Measurements from ENCODE around the gene TMEM163.
"Not testable (repeated sequence)": the region's sequence is repeated elsewhere in the genome, so short reads cannot be mapped to it uniquely, and the experiment has no call there.

TMEM163 gene

GRCh38 chr2:134718817-134719814 lies at the start of gene TMEM163:
Gene TMEM163 (minus strand): TSS chr2:134719000.
- no peak for DNase-seq

DNA sequence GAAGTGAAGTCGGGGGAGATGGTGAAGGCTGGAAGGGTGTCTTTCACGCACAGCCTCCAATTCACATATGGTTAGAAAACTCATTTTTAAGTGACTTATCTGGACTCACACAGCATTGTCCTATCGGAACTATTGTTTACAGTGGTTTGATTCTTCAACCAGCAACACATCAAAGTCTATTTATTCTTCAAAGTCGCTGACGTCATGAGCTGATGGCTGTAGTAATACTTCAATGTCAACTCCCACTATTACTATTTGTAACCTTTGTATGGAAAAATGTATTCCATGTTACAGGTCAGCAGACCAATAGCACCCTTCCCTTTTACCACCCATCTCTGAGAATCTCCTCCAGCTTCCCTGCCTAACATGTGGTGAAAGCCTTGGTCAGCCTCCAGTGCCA lies 47.8 kb upstream of the TMEM163 start:
- DNase-seq, result no peak

DNA sequence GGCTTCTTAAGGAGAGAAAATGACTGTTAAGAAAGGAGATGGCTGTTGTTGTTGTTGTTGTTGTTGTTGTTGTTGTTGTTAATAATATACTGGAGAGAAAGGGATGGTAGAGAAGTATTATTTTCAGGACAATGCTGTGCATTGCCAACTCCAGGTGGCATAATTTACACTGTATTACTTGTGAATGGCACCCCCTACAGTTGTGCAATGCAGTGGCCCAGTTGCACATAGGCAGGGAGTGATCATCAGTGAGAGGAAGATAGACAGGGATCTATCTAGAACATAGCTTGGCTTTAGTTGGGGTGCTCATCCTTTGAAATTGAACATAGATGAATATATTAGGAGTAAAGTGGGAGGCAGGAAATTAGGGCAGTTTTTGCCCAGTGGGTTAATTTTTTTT lies 47.2 kb upstream of the TMEM163 start:
- no peak for DNase-seq

DNA sequence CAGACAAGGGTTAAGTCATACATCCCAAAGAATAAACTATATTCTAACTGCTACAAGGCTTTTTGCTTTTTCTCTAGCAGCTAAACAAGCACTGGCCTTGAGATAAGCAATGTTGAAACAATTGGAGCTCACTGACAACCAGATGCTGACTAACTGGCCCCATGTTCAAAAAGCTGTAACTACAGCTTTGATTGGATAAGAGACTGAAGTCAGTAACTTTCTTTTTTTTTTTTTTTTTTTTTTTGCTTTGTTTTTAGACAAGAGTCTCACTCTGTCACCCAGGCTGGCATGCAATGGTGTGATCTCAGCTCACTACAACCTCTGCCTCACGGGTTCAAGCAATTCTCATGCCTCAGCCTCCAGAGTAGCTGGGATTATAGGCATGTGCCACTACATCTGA lies 45.4 kb upstream of the TMEM163 start:
- DNase-seq, result no peak

GRCh38 chr2:134763164-134763710 lies 44.4 kb upstream of the TMEM163 start:
- DNase-seq, result no peak

DNA sequence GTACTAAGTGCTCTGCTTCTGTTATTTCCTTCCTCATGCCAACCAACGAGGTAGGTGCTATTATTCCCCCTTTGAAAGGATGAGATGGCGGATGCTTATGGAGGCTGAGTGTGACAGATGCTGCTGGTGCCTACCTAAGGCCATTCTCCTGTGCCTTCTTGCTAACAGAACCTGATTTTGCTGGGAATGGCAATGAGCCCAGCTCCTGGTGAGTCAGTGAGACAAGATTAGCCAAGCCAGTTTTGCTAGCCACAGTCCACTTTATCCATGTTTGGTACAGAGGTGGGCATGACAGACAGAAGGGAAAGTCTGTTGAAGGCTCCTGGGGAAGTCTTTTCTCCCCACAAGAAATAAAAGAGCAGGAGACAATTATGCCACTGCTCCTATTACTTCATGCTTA lies 43.7 kb upstream of the TMEM163 start:
- DNase-seq, result no peak

DNA sequence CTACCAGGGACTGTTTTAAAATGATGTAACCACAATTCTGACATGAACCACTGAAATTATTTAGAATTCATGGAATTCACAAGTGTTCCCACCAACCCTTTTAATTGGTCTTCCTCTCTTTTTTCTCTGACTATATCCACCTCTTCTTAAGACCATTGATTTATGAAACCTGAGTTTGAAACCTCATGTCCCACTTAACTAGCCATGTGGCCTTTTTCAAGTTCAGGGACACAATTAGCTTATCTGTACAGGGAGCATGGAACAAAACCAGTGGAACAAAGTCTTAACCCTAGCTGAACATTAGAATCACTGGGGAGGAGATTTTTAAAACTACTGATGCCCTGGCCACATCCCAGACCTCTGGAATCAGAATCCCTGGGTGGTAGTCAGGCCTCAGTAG lies 41.6 kb upstream of the TMEM163 start:
- DNase-seq, result no peak

GRCh38 chr2:134758633-134759032 lies 39.8 kb upstream of the TMEM163 start:
- no peak for DNase-seq

GRCh38 chr2:134751981-134752380 lies 33.2 kb upstream of the TMEM163 start:
- DNase-seq, result not testable (repeated sequence)

GRCh38 chr2:134745546-134745945 lies 26.7 kb upstream of the TMEM163 start:
- DNase-seq, result no peak

DNA sequence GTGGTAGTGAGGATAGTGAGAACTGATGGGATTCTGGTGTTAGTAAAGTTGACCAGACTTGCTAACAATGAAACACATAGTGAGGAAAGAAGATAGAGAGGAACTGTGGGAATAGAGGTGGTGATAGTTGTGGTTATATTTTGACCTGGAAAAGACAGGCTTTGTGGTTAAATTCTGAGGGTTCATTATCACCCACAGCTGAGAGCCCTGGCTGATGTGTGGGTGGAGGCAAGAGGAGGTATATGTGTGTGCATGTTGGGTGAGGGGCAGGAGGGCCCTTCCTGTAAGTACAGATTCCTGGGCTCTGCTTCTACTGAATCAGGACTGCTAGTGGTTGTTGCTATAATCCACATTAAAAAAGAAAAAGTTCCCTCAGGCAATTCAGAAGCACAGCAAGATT lies 26.2 kb upstream of the TMEM163 start:
- no peak for DNase-seq

DNA sequence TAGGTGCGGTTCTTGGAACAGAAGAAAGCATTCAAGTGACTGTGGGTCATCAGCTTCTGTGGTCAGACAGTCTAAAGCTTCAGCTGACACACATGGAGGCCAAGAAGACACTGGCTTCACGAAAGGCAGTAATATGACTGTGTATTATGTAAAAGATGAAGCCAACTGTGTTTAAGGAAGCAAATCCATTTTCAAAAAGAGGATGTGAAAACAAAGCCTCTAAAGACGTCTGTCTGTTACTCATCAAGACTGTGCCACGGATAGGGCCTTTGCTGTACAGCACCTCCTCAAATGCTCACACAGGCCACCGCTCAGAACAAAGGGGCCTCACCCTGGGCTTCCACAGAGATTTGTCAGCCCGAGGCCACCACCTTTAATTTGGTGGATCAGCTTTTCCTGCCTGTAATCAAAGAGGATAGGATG lies 21.1 kb upstream of the TMEM163 start:
- no peak for DNase-seq

DNA sequence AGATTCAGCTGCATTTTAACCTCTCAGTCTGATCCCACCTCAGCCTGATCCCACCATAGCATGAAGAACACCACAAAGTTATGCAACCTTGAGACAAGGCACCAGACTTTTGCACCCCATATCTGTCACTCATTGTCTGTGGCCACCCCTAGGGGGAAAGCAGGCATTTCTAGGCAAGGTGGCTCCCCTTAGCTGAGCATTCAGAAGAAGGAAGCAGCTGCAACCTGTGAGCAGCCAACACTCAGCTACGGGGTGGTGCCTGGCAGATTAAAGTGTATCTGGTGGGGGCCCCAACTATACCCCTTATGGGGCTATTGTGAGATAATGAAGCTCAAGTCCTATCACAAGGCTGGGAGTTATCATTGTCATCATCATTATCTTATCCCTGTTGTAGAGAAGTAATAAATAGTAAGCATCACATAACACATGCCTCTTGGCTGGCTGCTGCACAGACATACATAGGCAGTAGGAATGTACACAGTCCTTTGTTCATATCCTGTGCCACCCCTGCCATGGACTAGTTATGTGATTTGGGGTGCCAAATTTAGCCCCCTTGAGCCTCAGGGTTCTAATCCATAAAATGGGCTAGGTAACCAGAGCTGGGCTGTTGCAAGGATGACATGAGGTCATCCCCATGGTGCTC lies 20.6 kb upstream of the TMEM163 start:
- no peak for DNase-seq

GRCh38 chr2:134738141-134738870 lies 19.5 kb upstream of the TMEM163 start:
- DNase-seq, result no peak

GRCh38 chr2:134737671-134738070 lies 18.9 kb upstream of the TMEM163 start:
- DNase-seq, result no peak

GRCh38 chr2:134736167-134736880 lies 17.5 kb upstream of the TMEM163 start:
- DNase-seq, result no peak

GRCh38 chr2:134728163-134728562 lies 9.4 kb upstream of the TMEM163 start:
- no peak for DNase-seq

DNA sequence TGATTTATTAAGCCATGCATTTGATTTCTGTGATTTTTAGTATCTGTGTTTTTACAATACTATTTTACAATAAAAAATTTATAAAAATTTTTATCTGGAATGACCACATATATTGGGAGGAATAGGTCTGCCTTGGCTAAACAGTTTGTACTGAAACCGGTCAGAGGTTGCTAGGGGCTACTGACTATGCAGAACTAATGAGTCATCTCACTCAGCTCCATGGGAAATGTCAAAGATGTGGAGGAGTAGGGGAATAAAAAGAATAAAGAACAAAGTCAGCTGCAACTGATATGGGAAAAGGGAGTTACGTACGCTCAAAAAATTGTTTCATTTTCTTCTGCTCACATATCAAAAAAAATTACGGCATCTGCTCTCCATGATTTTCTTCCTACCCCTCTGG lies 8.6 kb upstream of the TMEM163 start:
- DNase-seq, result no peak

- DNase-seq, result no peak
Measured at GRCh38 chr2:134726645-134727044, 7.8 kb upstream of the TMEM163 start.

GRCh38 chr2:134725876-134726275 lies 7.1 kb upstream of the TMEM163 start:
- DNase-seq, result no peak

DNA sequence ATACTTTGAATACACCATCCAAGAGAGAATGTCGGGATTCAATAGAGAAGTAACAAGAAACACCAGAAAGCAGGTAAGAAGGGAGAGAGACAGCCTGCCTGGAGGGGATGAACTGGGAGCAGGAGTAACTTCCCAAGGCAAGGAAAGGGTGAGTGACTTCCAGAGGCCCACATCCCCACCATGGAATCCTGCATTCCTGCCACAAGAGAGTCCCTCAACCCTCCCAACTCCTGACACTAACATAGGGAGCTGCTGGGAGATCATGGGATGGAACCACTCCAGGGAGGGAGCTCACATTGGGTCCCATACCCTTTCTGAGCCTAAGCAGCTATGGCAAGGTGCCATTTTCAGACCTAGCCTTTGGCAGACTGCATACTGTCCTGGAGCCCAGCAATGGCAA lies 5.5 kb upstream of the TMEM163 start:
- no peak for DNase-seq

DNA sequence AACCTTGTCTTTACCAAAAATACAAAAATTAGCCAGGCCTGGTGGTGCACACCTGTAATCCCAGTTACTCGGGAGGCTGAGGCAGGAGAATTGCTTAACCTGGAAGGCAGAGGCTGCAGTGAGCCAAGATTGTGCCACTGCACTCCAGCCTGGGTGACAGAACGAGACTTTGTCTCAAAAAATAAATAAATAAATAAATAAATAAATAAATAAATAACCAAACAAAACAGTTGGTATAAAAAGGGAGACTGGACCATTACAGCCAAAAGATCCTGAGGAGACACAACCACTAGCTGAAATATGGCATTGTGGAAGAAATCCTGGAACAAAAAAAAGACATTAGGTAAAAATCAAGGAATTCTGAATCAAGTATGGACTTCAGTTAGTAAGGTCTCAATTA lies 4.9 kb upstream of the TMEM163 start:
- not testable (repeated sequence) for DNase-seq

GRCh38 chr2:134722728-134723127 lies 3.9 kb upstream of the TMEM163 start:
- DNase-seq, result no peak
